ENCODE data around the gene RAB40A.

The RAB40A gene

GRCh38 chrX:103488332-103488731 lies 31.0 kb downstream of the RAB40A start:
- TF ChIP-seq PBX3 (CRISPR knock-in tag; IDR thresholded peaks at IDR 0.05) (no peak), ZNF654 (tag by site-specific recombination; IDR thresholded peaks at IDR 0.05; ENCODE audit: low read depth) (peak; percentile 15; the same call in 1 of the 2 replicates)
- CTCF ChIA-PET, result interaction anchor here (0.6 to 1.6 kb wide), 9 partner anchors 9 to 384 kb away, joined by 3 to 5 read pairs (median 3); no protein-coding TSS in a partner anchor
- H3K9me3 ChIP-seq (ENCODE audit: control insufficient read depth, insufficient read depth, low read depth, low read length), result no peaks in the 10 kb centered on the region
- no peak overlapping the region for H3K4me3 ChIP-seq (ENCODE audit: low read depth, low read length)
- POLR2A ChIA-PET, result no interaction called here
- no peaks in the 10 kb centered on the region for H3K4me1 ChIP-seq (ENCODE audit: control insufficient read depth, insufficient read depth, low read length)
- no peaks in the 10 kb centered on the region for H3K36me3 ChIP-seq (ENCODE audit: control insufficient read depth in 2 of 2, insufficient read depth in 1 of 2, low read length in 2 of 2)
- no peak overlapping the region for H3K27ac ChIP-seq (ENCODE audit: extremely low read depth, low read depth, low read length)

- POLR2A ChIA-PET, result no interaction called here
- no peak overlapping the region for H3K27ac ChIP-seq (ENCODE audit: extremely low read depth, low read depth, low read length)
- CTCF ChIA-PET, result interaction anchor here (0.6 to 0.8 kb wide), 2 partner anchors 273 to 532 kb away, joined by 4 read pairs; no protein-coding TSS in a partner anchor
- no peaks in the 10 kb centered on the region for H3K9me3 ChIP-seq (ENCODE audit: control insufficient read depth, insufficient read depth, low read depth, low read length)
- 0 out of 2 replicates have a peak, but pooled peaks have one; percentile 16 for TF ChIP-seq ZNF362 (tag by site-specific recombination; IDR thresholded peaks at IDR 0.05)
- TF ChIP-seq ZNF707 (tag by site-specific recombination; IDR thresholded peaks at IDR 0.05), result no peak
- H3K36me3 ChIP-seq (ENCODE audit: control insufficient read depth in 2 of 2, insufficient read depth in 1 of 2, low read length in 2 of 2), result no peaks in the 10 kb centered on the region
- no peak overlapping the region for H3K4me3 ChIP-seq (ENCODE audit: low read depth, low read length)
- no peaks in the 10 kb centered on the region for H3K4me1 ChIP-seq (ENCODE audit: control insufficient read depth, insufficient read depth, low read length)
Observed at GRCh38 chrX:103483720-103484119, 35.6 kb downstream of the RAB40A start.

GRCh38 chrX:103480526-103480925 lies 38.8 kb downstream of the RAB40A start:
- TF ChIP-seq ZNF518A (tag by site-specific recombination; conservative IDR thresholded peaks at IDR 0.05; ENCODE audit: low read depth) (no peak), ZNF521 (tag by site-specific recombination; IDR thresholded peaks at IDR 0.05) (no peak), YY1 (tag by site-specific recombination; IDR thresholded peaks at IDR 0.05) (no peak), ZIC2 (tag by site-specific recombination; IDR thresholded peaks at IDR 0.05) (no peak), KLF1 (tag by site-specific recombination; IDR thresholded peaks at IDR 0.05) (no peak), EGR2 (tag by site-specific recombination; IDR thresholded peaks at IDR 0.05; ENCODE audit: low read depth) (no peak)
- POLR2A ChIA-PET, result no interaction called here
- Histone ChIP-seq H3K4me3 (ENCODE audit: low read depth, low read length) (no peak overlapping the region), H3K27ac (ENCODE audit: extremely low read depth, low read depth, low read length) (no peak overlapping the region), H3K4me1 (ENCODE audit: control insufficient read depth, insufficient read depth, low read length) (peaks cover 3% of the 10 kb centered on the region; the same call in 1 of the 2 replicates), H3K36me3 (ENCODE audit: control insufficient read depth in 2 of 2, insufficient read depth in 1 of 2, low read length in 2 of 2) (no peaks in the 10 kb centered on the region), H3K9me3 (ENCODE audit: control insufficient read depth, insufficient read depth, low read depth, low read length) (no peaks in the 10 kb centered on the region)
- CTCF ChIA-PET, result interaction anchor here (1.2 kb wide), 1 partner anchor 9 kb away, joined by 5 read pairs; no protein-coding TSS in a partner anchor

- ChIA-PET CTCF (interaction anchor here (0.8 to 3.5 kb wide), 4 partner anchors 9 to 14 kb away, joined by 3 to 13 read pairs (median 4); no protein-coding TSS in a partner anchor), POLR2A (no interaction called here)
- Histone ChIP-seq H3K9me3 (ENCODE audit: control insufficient read depth, insufficient read depth, low read depth, low read length) (no peaks in the 10 kb centered on the region), H3K4me3 (ENCODE audit: low read depth, low read length) (no peak overlapping the region), H3K27ac (ENCODE audit: extremely low read depth, low read depth, low read length) (no peak overlapping the region), H3K4me1 (ENCODE audit: control insufficient read depth, insufficient read depth, low read length) (peaks cover 3% of the 10 kb centered on the region; the same call in 1 of the 2 replicates), H3K36me3 (ENCODE audit: control insufficient read depth in 2 of 2, insufficient read depth in 1 of 2, low read length in 2 of 2) (no peaks in the 10 kb centered on the region)
- no peak for TF ChIP-seq ZNF18 (tag by site-specific recombination; IDR thresholded peaks at IDR 0.05)
- TF ChIP-seq ZNF148 (tag by site-specific recombination; IDR thresholded peaks at IDR 0.05; ENCODE audit: borderline replicate concordance), result no peak
- TF ChIP-seq FEZF1 (tag by site-specific recombination; IDR thresholded peaks at IDR 0.05), result no peak
- no peak for TF ChIP-seq ZNF621 (tag by site-specific recombination; IDR thresholded peaks at IDR 0.05)
- TF ChIP-seq KLF17 (tag by site-specific recombination; IDR thresholded peaks at IDR 0.05), result no peak
Observed at GRCh38 chrX:103477496-103477895, 41.8 kb downstream of the RAB40A start.
